GM12878 (cell line): ENCODE data around the gene ADSS1. TPM values are rescaled to one million over a fixed set of nuclear protein-coding genes. Genes with fewer than 3 reads are reported as not detected.

Experiments used
- ATAC-seq: fragments of 200-7000 bp; cut with Tn5 transposase; 3 replicates; pipeline ENCODE4 v1.9.1; 2020; ENCODE audit warnings: mild to moderate bottlenecking, moderate library complexity
- BruUV-seq: library from RNA; stranded (reverse); fragments of 400-500 nt; replicated peaks from 2 replicates; lab custom pipeline; 2021; lab: Mats Ljungman, UMichigan
- CTCF ChIA-PET: fragments of 300-600 bp; sonication (Branson Sonifier 250); formaldehyde crosslinking; extraction: SDS; loops from one replicate; lab custom pipeline; 2021; ENCODE audit warnings: inconsistent platforms; lab: Yijun Ruan, JAX
- POLR2A ChIA-PET: fragments of 350-600 bp; formaldehyde crosslinking; extraction: SDS; loops from one replicate; lab custom pipeline; 2021; ENCODE audit warnings: inconsistent platforms; lab: Charles Lee
- RAD21 ChIA-PET: fragments of 300-600 bp; sonication (Branson Sonifier 250); formaldehyde crosslinking; loops from one replicate; lab custom pipeline; 2023; ENCODE audit warnings: antibody characterized with exemption; ENCODE audit not compliant: unreplicated experiment; lab: Charles Lee
- SMC1A ChIA-PET: fragments of 300-600 bp; sonication (Branson Sonifier 250); formaldehyde crosslinking; loops from one replicate; lab custom pipeline; 2023; ENCODE audit not compliant: unreplicated experiment, uncharacterized antibody; lab: Charles Lee
- DNase-seq: peaks from one replicate; pipeline ENCODE4 v3.0.0-alpha.2; 2011; ENCODE audit warnings: low read depth, low spot score
- FAIRE-seq: peaks from 3 replicates; lab custom pipeline; 2011; peaks lifted over from hg19 to GRCh38; lab: Jason Lieb, UNC
- H2AFZ ChIP-seq: 2 replicates; pipeline ENCODE4 v1.6.0; 2011; ENCODE audit warnings: low read depth, low read length, control low read depth; ENCODE audit not compliant: control insufficient read depth
- H3K27ac ChIP-seq: 2 replicates; pipeline ENCODE4 v1.5.1; 2011; ENCODE audit warnings: control low read depth; ENCODE audit not compliant: control insufficient read depth, insufficient read depth
- H3K27me3 ChIP-seq, 2 experiments: replicated peaks in 1 of 2; 2 replicates each; pipeline versions ENCODE4 v1.6.0 to v1.6.1; 2011; ENCODE audit warnings: low read length in 1 of 2; ENCODE audit not compliant: control insufficient read depth in 2 of 2, insufficient read depth in 2 of 2
- H3K36me3 ChIP-seq, 2 experiments: 2 replicates each; pipeline ENCODE4 v1.5.1; 2011; ENCODE audit warnings: low read length in 1 of 2; ENCODE audit not compliant: control insufficient read depth in 2 of 2, insufficient read depth in 2 of 2
- H3K4me1 ChIP-seq: 2 replicates; pipeline ENCODE4 v1.6.1; 2011; ENCODE audit warnings: mild to moderate bottlenecking, low read length, moderate library complexity, mixed read lengths; ENCODE audit not compliant: control insufficient read depth, insufficient read depth
- H3K4me2 ChIP-seq: 2 replicates; pipeline ENCODE4 v1.6.0; 2011; ENCODE audit warnings: control low read depth; ENCODE audit not compliant: control insufficient read depth, insufficient read depth
- H3K4me3 ChIP-seq: fragments of 200-600 bp; sonication (generic); 2 replicates; pipeline ENCODE4 v1.5.1; 2016
- H3K79me2 ChIP-seq: 2 replicates; pipeline ENCODE4 v1.6.0; 2011; ENCODE audit warnings: low read length; ENCODE audit not compliant: control insufficient read depth, insufficient read depth
- H3K9ac ChIP-seq: 2 replicates; pipeline ENCODE4 v1.8.0; 2011; ENCODE audit warnings: low read length, control low read depth, mixed read lengths; ENCODE audit not compliant: control insufficient read depth, insufficient read depth
- H3K9me3 ChIP-seq: replicated peaks from 3 replicates; pipeline ENCODE4 v1.5.1; 2011; ENCODE audit warnings: mild to moderate bottlenecking, low read length; ENCODE audit not compliant: control insufficient read depth, insufficient read depth
- H4K20me1 ChIP-seq: 2 replicates; pipeline ENCODE4 v1.6.0; 2011; ENCODE audit not compliant: control insufficient read depth, insufficient read depth
- ETV6 ChIP-seq, 2 experiments: fragments of 450-650 bp in 1 of 2; IDR thresholded peaks in 1 of 2; conservative IDR thresholded peaks in 1 of 2; 2 replicates each; pipeline ENCODE4 v1.6.1; 2014; ENCODE audit warnings: antibody characterized with exemption in 1 of 2, borderline replicate concordance in 1 of 2, low read depth in 1 of 2, mild to moderate bottlenecking in 1 of 2, moderate library complexity in 1 of 2
- FOXM1 ChIP-seq: IDR thresholded peaks from 2 replicates; pipeline ENCODE4 v1.6.1; 2012; ENCODE audit warnings: low read depth, mild to moderate bottlenecking, inconsistent platforms, low read length, moderate library complexity
- MYB ChIP-seq: fragments of 150-350 bp; IDR thresholded peaks from 2 replicates; pipeline ENCODE4 v1.6.1; 2014; ENCODE audit warnings: mild to moderate bottlenecking, low read depth, low read length, borderline replicate concordance
- POLR2AphosphoS5 ChIP-seq: IDR thresholded peaks from 2 replicates; pipeline ENCODE4 v1.6.1; 2011; ENCODE audit warnings: mild to moderate bottlenecking, low read length, inconsistent platforms
- RB1 ChIP-seq: fragments of 450-650 bp; formaldehyde crosslinking; IDR thresholded peaks from 2 replicates; pipeline ENCODE4 v1.6.1; 2017; ENCODE audit warnings: mild to moderate bottlenecking, borderline replicate concordance
- RCOR1 ChIP-seq: conservative IDR thresholded peaks from 2 replicates; pipeline ENCODE4 v1.6.1; 2012; ENCODE audit warnings: low read depth, low read length, improper control_type of control experiment
- SKIL ChIP-seq: fragments of 450-650 bp; IDR thresholded peaks from 2 replicates; pipeline ENCODE4 v1.6.1; 2017; ENCODE audit warnings: mild to moderate bottlenecking, low read depth, inconsistent platforms; ENCODE audit not compliant: poor library complexity, severe bottlenecking
- STAT1 ChIP-seq: fragments of 450-650 bp; conservative IDR thresholded peaks from 2 replicates; pipeline ENCODE4 v1.6.1; 2014; ENCODE audit warnings: antibody characterized with exemption, mild to moderate bottlenecking
- STAT3 ChIP-seq: IDR thresholded peaks from 2 replicates; pipeline ENCODE4 v1.6.1; 2011; ENCODE audit warnings: low read depth, low read length, improper control_type of control experiment
- TARDBP ChIP-seq: IDR thresholded peaks from 2 replicates; pipeline ENCODE4 v1.6.1; 2016; ENCODE audit warnings: borderline replicate concordance
- TCF3 ChIP-seq: IDR thresholded peaks from 2 replicates; pipeline ENCODE4 v1.6.1; 2012; ENCODE audit warnings: low read depth, mild to moderate bottlenecking, low read length, borderline replicate concordance; ENCODE audit not compliant: insufficient read depth
- TCF7 ChIP-seq: IDR thresholded peaks from 2 replicates; pipeline ENCODE4 v1.6.1; 2014; ENCODE audit warnings: antibody characterized with exemption, borderline replicate concordance
- USF2 ChIP-seq: IDR thresholded peaks from 2 replicates; pipeline ENCODE4 v1.6.1; 2011; ENCODE audit warnings: low read depth, low read length, improper control_type of control experiment, borderline replicate concordance
- YBX1 ChIP-seq: fragments of 450-650 bp; IDR thresholded peaks from 2 replicates; pipeline ENCODE4 v1.6.1; 2016; ENCODE audit warnings: antibody characterized with exemption
- YY1 ChIP-seq: IDR thresholded peaks from 2 replicates; pipeline ENCODE4 v1.6.1; 2011; ENCODE audit warnings: low read depth, mild to moderate bottlenecking, low read length
- ZNF622 ChIP-seq: fragments of 450-650 bp; IDR thresholded peaks from 2 replicates; pipeline ENCODE4 v1.6.1; 2017; ENCODE audit warnings: mild to moderate bottlenecking, inconsistent platforms
- WGBS: methylation state at CpG from one replicate; pipeline ENCODE4 v1.1.6; 2016; ENCODE audit warnings: low lambda C conversion rate; ENCODE audit not compliant: insufficient replicate concordance, insufficient coverage; ENCODE audit errors: missing lambda C conversion rate; 5-methylcytosine and 5-hydroxymethylcytosine counted together
- in situ Hi-C: fragments of 300-500 bp; cut with MboI; formaldehyde crosslinking; loops from 9 replicates; pipeline ENCODE4 v1.14.3; 2018; ENCODE audit warnings: mixed read lengths
- intact Hi-C: fragments of 100-400 bp; cut with micrococcal nuclease; formaldehyde crosslinking; loops from one replicate; pipeline ENCODE4 v1.14.2; 2022; ENCODE audit not compliant: unreplicated experiment
- polyA plus RNA-seq, 11 experiments: library from polyadenylated mRNA; depleted of rRNA in 4 of 11; unstranded in 6 of 11; stranded (reverse) in 5 of 11; fragments of >200 nt; fragmentation: Nextera tagmentation in 4 of 11; fragmentation: Illumina TruSeq in 1 of 11; extraction: Ambion mirVana in 4 of 11; extraction: Trizol in 1 of 11; gene quantifications; 1 replicate in 1 of 11; 2 replicates in 10 of 11; pipeline versions ENCODE4 v1.2.1 to v1.2.3, GENCODE V29; 2011 to 2016; ENCODE audit warnings: inconsistent platforms in 2 of 11, missing spikeins in 2 of 11, low read depth in 1 of 11
- total RNA-seq, 4 experiments: library from RNA; depleted of rRNA in 3 of 4; stranded (reverse); fragments of >200 nt in 3 of 4; fragmentation: Illumina TruSeq in 1 of 4; extraction: Trizol in 1 of 4; gene quantifications; 2 replicates each; pipeline versions ENCODE4 v1.2.1 to v1.2.3, GENCODE V29; 2013 to 2021
- TF ChIP-seq, protein P1 (sequence below): IDR thresholded peaks from 2 replicates; pipeline ENCODE4 v1.6.1; 2011; ENCODE audit warnings: mild to moderate bottlenecking, low read depth, low read length, moderate library complexity; ENCODE audit not compliant: insufficient replicate concordance

The ADSS1 gene
- total and polyA plus RNA-seq, 10 of the 15 experiments (the other 5 are each of a cell fraction or from before 2014, with no cell fraction given) = 0.11 to 0.45 (median 0.28) TPM; not detected in 5

GRCh38 chr14:104677512-104678332 is 46.3 kb upstream of the ADSS1 start:
- ChIA-PET SMC1A (interaction anchor here (1.2 to 5.4 kb wide), 4 partner anchors 9 to 19 kb away, joined by 3 to 60 read pairs (median 8); no protein-coding TSS in a partner anchor), RAD21 (interaction anchor here (0.9 to 2.4 kb wide), 7 partner anchors 11 to 31 kb away, joined by 3 to 29 read pairs (median 4); no protein-coding TSS in a partner anchor), POLR2A (interaction anchor here (0.8 to 3.5 kb wide), 8 partner anchors 8 to 75 kb away, joined by 3 to 49 read pairs (median 5); partner anchors contain the start of gene SIVA1), CTCF (interaction anchor here (0.6 to 8.3 kb wide), 8 partner anchors 11 to 1083 kb away, joined by 3 to 72 read pairs (median 3); no protein-coding TSS in a partner anchor)
- Histone ChIP-seq H3K4me3 (peak overlapping the region; percentile 65), H3K9me3 (peaks cover 4% of the 10 kb centered on the region; the same call in 1 of the 3 replicates), H3K9ac (peak overlapping the region; percentile 75), H3K79me2 (no peaks in the 10 kb centered on the region), H3K27ac (peak overlapping the region; percentile 81), H3K36me3 (no peaks in the 10 kb centered on the region), H3K4me2 (peak overlapping the region; percentile 78), H3K27me3 (no peaks in the 10 kb centered on the region), H2AFZ (peak overlapping the region; percentile 53), H3K4me1 (peaks cover 36% of the 10 kb centered on the region), H4K20me1 (no peaks in the 10 kb centered on the region)
- intact Hi-C loops (loop anchor here (2.0 kb wide), 1 partner anchor 17 kb away; no protein-coding TSS in a partner anchor), in situ Hi-C loops (no loop called here)
- FAIRE-seq (peak; percentile 49), ATAC-seq (peak; percentile 81), DNase-seq (no peak)
- WGBS = under 1% methylated on average over 43 of the region's 43 CpGs
- no TSS peak for BruUV-seq
- TF ChIP-seq YBX1 (no peak), TCF7 (no peak), RB1 (peak; percentile 65; the same call in 1 of the 2 replicates), RCOR1 (no peak), SKIL (no peak), MYB (no peak), STAT1 (no peak), STAT3 (no peak), TCF3 (0 out of 2 replicates have a peak, but pooled peaks have one; percentile 17), FOXM1 (no peak), USF2 (no peak), TARDBP (no peak), YY1 (peak; percentile 74), POLR2AphosphoS5 (peak; percentile 42; the same call in 1 of the 2 replicates), ETV6 (conservative IDR thresholded peaks at IDR 0.05 in 1 of 2, IDR thresholded peaks at IDR 0.05 in 1 of 2; ENCODE audit: borderline replicate concordance in 1 of 2, low read depth in 1 of 2) (no peak), ZNF622 (no peak)
- TF ChIP-seq, protein P1, sequence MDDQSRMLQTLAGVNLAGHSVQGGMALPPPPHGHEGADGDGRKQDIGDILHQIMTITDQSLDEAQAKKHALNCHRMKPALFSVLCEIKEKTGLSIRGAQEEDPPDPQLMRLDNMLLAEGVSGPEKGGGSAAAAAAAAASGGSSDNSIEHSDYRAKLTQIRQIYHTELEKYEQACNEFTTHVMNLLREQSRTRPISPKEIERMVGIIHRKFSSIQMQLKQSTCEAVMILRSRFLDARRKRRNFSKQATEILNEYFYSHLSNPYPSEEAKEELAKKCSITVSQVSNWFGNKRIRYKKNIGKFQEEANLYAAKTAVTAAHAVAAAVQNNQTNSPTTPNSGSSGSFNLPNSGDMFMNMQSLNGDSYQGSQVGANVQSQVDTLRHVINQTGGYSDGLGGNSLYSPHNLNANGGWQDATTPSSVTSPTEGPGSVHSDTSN = no peak
